ENCODE measurements around the gene PTPN5.

Gene PTPN5

DNA sequence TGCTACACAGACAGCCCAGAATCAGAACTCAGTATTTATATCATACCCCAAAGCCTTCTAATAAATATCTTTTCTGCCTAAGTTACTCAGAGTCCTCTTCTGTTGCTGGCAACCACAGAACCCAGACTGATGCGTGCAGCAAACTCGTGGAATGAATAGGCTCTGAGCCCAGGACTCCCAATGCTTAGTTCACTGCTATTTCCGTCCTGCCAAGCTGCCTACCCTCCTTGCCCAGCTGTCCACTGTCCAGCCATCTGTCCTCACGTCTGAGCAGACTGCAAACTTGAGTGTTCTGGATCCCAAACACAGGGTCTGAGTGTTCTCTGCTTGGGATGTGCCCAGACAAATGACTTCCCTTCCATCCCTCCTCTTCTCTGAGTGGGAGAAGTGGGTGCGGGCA is 19.4 kb downstream of the PTPN5 start:
- no peak for DNase-seq

DNA sequence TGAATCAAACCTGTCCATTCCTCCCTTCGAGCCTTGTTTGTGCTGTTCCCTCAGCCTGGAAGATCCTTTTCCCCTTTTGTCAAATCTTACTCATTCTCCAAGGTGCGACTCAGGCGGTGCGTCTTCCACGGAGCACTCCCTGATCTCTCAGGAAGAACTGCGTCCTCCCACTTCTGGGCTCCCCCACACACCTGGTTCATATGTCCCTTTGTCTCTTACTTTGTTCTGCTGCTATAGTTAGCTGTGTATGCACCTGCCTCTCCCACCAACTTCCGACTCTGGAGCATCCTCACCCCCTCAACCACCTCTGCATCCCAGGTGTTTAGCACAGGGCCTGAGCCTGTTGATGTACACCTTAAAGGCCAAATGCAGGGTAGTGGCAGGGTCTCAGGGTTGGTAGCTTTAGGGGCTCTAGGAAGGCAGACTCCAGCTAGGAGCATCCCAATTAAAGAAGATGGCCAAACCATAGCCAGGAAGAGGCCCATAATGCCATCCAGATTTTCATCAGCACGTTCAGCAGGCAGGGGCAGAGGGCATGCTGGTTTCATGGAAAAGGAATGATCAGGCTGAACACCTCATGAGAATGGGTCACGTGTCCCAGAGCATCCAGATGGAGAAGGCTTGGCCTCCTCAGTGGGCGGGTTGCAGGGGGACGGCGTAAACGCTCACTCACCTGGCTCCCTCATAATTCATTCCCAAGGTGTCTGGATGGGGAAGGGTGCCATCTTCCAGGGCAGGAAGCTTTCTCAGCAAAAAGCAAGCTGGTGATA is 20.1 kb downstream of the PTPN5 start:
- DNase-seq, result no peak

- no peak for DNase-seq
Measured at GRCh38 chr11:18770479-18771125, 21.0 kb downstream of the PTPN5 start.

DNA sequence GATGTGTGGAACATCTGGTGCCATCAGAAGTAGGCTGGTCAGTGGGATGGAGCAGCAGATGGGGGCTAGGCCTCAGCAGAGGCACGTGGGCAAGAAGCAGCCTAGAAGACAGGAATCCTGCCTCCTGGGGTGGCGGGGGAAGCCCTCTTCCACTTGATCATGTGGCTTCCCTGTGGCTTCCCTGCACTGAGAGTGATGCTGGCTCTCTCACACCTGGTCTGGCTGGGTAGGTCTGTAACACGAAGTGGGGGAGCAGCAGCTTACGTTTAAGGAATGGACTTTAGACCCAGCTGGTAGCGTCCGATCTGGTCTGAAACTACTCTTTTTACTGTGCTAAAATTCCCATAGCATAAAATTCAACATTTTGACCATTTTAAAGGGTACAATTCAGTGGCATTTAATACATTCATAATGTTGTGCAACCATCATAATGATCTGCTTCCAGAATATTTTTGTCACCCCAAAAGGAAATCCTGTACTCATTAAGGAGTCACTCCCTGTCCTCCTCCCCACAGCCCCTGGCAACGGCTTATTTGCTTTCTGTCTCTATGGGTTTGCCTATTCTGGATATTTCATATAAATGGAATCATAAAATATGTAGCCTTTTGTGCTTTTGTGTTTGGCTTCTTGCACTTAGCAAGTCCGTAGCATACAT is 21.7 kb downstream of the PTPN5 start:
- no peak for DNase-seq

DNA sequence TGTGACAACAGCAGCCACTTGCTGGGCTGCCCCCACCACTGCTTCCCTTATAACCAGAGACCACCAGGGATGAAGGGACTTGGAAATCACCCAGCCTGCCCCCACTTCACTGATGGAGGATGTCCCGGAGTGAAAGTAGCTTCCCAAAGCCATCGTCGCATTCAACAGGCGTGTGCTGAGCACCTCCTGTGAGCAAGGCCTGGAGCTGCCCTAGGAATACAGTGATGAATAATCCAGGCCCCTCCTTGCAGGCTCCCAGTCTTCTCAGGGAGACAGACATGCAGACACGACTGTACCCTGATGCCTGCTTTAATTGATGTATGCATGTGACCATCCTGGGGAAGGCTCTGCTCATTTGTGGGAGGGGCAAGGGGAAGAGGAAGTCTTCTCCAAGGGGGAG is 22.6 kb downstream of the PTPN5 start:
- DNase-seq, result no peak

- no peak for DNase-seq
Measured at GRCh38 chr11:18768472-18768901, 23.1 kb downstream of the PTPN5 start.

GRCh38 chr11:18766015-18766414 is 25.6 kb downstream of the PTPN5 start:
- no peak for DNase-seq

GRCh38 chr11:18765554-18765953 is 26.0 kb downstream of the PTPN5 start:
- no peak for DNase-seq

DNA sequence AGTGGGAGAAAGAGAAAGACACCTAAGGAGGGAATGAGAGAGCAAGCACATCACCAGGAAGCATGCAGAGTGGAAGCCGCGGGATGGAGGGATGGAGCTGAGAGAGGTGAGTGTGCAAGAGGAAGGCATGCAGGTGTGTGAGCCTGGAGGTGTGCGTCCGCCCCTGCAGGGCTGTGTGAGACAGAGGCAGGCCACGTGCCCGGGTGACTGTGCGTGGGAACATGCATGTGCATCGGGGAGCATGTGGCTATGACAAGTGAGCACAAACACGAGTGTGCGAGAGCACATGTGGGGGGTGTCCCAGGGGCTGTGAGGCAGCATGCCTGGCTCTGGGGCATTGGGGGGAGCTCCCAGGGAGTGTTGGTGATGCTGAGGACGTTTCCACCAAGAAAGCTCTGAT is 29.9 kb downstream of the PTPN5 start:
- no peak for DNase-seq

DNA sequence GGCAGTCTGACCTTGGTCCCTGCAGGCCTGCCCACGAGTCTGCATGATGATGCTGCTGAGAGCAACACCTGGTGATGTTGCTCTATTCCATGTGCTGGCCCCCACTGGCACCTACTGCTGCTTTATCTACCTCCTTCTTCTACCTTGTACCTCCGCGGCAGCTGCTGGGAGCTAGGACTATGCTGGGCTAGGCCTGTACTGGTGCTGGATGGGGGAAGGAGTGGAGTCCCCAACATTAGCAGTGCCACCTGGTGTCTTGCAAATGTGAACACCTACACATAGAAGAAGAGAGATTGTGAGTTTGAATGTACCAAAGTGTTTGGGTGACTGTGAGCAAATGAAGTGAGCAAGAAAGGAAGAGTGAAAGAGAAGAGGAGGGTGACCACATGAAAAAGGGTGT is 30.5 kb downstream of the PTPN5 start:
- no peak for DNase-seq

DNA sequence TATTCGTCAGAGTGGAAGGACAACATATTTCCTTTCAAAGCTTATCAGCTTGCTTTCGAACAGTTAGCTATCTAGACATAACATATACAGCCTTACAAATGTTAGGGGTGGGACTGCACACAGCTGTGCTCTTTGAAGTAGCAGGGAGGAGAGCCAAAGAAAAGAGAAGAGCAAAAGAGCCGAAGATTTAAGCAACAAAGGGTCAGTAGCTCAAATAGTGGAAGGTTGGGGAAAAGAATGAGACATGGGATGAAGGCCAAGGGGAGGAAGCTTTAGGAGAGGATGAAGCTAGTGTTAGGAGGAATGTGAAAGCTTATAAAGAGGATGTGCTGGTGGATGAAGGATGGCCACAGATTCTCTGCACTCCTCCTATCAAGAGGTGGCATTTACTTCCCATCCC is 33.8 kb downstream of the PTPN5 start:
- DNase-seq, result no peak

DNA sequence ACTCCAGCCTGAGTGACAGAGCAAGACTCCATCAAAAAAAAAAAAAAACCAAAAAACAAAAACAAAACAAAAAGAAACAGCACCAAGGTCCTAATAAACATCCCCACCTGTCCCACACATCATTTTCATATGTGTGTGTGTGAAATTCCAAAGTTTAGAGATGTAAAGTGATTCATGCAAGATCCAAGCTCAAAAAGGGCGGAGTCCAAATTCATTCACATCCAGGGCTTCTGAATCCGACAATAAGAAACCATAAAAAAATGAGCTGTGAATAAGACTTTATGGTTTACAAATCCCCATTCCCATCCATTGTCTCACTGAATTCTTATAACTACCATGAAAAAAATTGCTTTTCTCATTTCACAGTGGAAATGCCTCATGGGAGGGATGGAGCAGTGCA is 34.7 kb downstream of the PTPN5 start:
- DNase-seq, result no peak

DNA sequence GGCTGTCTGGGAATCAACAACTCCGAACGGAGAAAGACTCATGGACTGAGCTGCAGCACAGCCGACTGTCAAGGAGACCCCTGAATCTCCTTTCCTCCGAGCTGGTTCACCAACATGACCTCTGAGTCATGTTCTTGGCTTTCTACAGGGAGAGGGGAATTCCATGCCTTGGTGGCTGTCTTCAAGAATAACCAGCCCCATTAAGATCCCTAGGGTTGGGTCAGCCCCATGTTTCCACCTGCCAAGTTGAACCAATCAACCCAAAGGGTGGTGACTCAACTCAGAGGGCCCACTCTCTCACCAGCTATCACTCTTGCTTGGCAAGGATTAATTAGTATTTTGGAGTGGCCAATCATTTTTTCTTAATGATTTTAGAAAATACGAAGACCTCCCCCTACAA is 37.3 kb downstream of the PTPN5 start:
- DNase-seq, result no peak

GRCh38 chr11:18752502-18752901 is 39.1 kb downstream of the PTPN5 start:
- no peak for DNase-seq

GRCh38 chr11:18750944-18751343 is 40.7 kb downstream of the PTPN5 start:
- no peak for DNase-seq

GRCh38 chr11:18749681-18750319 is 41.8 kb downstream of the PTPN5 start:
- DNase-seq, result no peak

DNA sequence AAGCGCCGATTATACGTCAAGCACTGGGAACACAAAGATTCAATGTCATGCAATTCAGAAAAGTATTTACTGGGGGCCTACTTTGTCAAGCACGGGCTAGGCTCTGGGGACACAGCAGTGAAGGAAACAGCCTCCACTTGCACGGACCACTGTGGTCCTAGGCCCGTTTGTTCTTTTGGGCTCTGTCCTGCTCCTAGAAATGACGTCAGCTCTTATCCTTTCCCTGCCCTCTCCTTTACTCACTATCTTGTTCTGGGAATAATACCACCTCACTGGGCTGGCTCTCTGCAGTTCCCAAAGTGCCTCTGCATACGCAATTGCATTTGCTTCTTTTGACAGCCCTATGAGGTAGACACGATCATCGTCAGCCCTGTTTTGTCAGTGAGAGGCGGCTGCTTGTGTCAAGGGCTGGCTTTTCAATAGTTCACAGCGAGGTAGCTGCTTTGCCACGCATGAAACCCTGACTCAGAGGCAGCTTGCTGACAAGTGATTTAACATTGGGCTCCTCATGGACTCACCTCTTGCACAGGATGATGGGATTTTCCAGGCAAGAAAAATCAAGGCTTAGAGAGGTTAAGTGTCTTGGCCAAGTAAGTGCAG is 42.7 kb downstream of the PTPN5 start:
- no peak for DNase-seq

DNA sequence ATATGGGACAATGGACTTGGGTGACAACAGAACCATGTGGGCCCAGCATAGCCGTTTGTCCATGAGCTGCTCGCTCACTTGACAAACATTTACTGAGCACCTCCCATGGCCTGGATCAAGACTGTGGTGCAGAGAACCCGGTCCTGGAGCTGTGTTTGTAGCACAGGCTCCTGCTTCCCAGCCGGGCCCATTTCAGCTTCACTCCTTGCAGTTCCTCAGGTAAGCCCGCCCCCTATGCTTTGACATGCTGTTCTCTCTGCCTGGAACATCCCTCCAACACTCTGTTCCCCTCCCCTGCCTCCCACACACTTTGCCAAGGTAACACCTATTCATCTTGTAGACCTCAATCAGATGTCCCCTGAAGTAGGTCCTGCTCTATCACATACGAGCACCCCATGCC is 46.3 kb downstream of the PTPN5 start:
- DNase-seq, result no peak

GRCh38 chr11:18743900-18744514 is 47.6 kb downstream of the PTPN5 start:
- no peak for DNase-seq

- no peak for DNase-seq
Measured at GRCh38 chr11:18743365-18743764, 48.2 kb downstream of the PTPN5 start.

- no peak for DNase-seq
Measured at GRCh38 chr11:18741783-18742182, 49.8 kb downstream of the PTPN5 start.

- no peak for DNase-seq
Measured at GRCh38 chr11:18739685-18740084, 51.9 kb downstream of the PTPN5 start.

DNA sequence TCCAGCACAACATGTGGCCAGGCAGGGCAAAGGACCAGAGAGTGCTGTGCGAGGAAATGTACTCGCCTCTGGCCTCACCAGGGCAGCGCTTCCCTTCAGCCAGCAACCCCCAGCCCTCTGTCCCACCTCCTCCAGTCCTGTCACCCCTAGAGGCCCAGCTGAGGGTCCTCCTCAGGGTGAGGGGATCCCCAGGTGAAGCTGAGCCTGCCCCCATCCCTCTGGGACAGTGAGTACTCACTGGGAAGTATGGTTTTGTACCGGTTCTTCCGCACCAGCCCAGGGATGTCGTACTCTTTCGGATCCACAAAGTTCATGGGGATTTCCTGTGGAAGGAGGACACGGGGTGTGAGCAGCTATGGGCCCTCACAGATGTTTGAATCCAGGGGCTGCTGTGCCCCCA is 54.0 kb downstream of the PTPN5 start:
- DNase-seq, result no peak

Measured in NCI-H1048 (cell line).